GM23338 (cell line): ENCODE data around the gene SLC24A4.

Source experiments
- EZH2 ChIP-seq: fragments of 200-600 bp; sonication (generic); IDR thresholded peaks from one replicate; pipeline ENCODE4 v1.8.0; 2017; ENCODE audit warnings: antibody characterized with exemption, mild to moderate bottlenecking, low read depth; ENCODE audit not compliant: unreplicated experiment
- JUNB ChIP-seq: IDR thresholded peaks from one replicate; pipeline ENCODE4 v1.6.1; 2016; ENCODE audit warnings: antibody characterized with exemption; ENCODE audit not compliant: unreplicated experiment
- POLR2AphosphoS5 ChIP-seq: IDR thresholded peaks from 2 replicates; pipeline ENCODE4 v1.6.1; 2016; ENCODE audit warnings: antibody characterized with exemption, low read depth
- ZNF114 ChIP-seq: fragments of 250-450 bp; sonication (Bioruptor Pico); IDR thresholded peaks from 2 replicates; pipeline ENCODE4 v1.5.0; 2020; ENCODE audit warnings: mild to moderate bottlenecking, moderate library complexity
- TF ChIP-seq, protein P1 (sequence below), 2 experiments: fragments of 200-600 bp in 1 of 2; sonication (generic) in 1 of 2; conservative IDR thresholded peaks; 2 replicates each; pipeline versions ENCODE4 v1.5.1 to v1.6.1; 2016 to 2017; ENCODE audit warnings: antibody characterized with exemption in 2 of 2, low read depth in 2 of 2, mild to moderate bottlenecking in 2 of 2, moderate library complexity in 1 of 2
- TF ChIP-seq, protein P2 (sequence below): IDR thresholded peaks from one replicate; pipeline ENCODE4 v1.6.1; 2018; ENCODE audit warnings: antibody characterized with exemption; ENCODE audit not compliant: unreplicated experiment

DNA sequence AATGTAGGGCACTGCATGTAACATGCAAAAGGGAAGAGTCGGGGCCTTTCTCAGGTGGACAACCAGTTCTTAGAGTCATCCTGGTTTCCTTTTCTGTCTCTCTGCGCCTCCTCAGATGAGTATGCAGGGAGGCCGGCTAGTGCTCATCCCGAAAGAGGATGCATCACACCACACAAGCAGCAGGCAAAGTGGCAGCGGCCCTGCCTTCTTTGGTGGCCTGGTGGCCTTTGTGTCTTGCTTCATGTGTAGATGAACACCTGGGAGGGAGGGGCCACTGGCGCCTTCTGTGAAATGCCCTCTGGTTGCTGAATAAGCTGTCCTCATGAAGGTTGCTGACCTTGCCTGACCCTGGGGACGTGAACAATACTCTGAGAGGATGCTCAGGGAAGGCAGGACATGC lies 18.0 kb downstream of the SLC24A4 start:
- no peak for TF ChIP-seq ZNF114 (CRISPR knock-in tag)
- TF ChIP-seq, protein P1, sequence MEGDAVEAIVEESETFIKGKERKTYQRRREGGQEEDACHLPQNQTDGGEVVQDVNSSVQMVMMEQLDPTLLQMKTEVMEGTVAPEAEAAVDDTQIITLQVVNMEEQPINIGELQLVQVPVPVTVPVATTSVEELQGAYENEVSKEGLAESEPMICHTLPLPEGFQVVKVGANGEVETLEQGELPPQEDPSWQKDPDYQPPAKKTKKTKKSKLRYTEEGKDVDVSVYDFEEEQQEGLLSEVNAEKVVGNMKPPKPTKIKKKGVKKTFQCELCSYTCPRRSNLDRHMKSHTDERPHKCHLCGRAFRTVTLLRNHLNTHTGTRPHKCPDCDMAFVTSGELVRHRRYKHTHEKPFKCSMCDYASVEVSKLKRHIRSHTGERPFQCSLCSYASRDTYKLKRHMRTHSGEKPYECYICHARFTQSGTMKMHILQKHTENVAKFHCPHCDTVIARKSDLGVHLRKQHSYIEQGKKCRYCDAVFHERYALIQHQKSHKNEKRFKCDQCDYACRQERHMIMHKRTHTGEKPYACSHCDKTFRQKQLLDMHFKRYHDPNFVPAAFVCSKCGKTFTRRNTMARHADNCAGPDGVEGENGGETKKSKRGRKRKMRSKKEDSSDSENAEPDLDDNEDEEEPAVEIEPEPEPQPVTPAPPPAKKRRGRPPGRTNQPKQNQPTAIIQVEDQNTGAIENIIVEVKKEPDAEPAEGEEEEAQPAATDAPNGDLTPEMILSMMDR (conservative IDR thresholded peaks at IDR 0.05; ENCODE audit: low read depth in 2 of 2), result no peak
- TF ChIP-seq EZH2, result no peak
- TF ChIP-seq, protein P2, sequence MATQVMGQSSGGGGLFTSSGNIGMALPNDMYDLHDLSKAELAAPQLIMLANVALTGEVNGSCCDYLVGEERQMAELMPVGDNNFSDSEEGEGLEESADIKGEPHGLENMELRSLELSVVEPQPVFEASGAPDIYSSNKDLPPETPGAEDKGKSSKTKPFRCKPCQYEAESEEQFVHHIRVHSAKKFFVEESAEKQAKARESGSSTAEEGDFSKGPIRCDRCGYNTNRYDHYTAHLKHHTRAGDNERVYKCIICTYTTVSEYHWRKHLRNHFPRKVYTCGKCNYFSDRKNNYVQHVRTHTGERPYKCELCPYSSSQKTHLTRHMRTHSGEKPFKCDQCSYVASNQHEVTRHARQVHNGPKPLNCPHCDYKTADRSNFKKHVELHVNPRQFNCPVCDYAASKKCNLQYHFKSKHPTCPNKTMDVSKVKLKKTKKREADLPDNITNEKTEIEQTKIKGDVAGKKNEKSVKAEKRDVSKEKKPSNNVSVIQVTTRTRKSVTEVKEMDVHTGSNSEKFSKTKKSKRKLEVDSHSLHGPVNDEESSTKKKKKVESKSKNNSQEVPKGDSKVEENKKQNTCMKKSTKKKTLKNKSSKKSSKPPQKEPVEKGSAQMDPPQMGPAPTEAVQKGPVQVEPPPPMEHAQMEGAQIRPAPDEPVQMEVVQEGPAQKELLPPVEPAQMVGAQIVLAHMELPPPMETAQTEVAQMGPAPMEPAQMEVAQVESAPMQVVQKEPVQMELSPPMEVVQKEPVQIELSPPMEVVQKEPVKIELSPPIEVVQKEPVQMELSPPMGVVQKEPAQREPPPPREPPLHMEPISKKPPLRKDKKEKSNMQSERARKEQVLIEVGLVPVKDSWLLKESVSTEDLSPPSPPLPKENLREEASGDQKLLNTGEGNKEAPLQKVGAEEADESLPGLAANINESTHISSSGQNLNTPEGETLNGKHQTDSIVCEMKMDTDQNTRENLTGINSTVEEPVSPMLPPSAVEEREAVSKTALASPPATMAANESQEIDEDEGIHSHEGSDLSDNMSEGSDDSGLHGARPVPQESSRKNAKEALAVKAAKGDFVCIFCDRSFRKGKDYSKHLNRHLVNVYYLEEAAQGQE, result no peak
- no peak for TF ChIP-seq JUNB
- TF ChIP-seq POLR2AphosphoS5, result no peak
